Stimulated activated CD4-positive, alpha-beta T cell treated with anti-CD3 and anti-CD28 coated beads, Interleukin-2, amount 100 ng/mL, for 24 hours (primary cell): Measurements from ENCODE around the gene MARCHF3.
"Not testable (repeated sequence)": the region's sequence is repeated elsewhere in the genome, so short reads cannot be mapped to it uniquely, and the experiment has no call there.

ENCODE experiments used
- DNase-seq, 2 donors: peaks; one replicate each; pipeline ENCODE4 v3.0.0-alpha.2; 2020

Gene MARCHF3

DNA sequence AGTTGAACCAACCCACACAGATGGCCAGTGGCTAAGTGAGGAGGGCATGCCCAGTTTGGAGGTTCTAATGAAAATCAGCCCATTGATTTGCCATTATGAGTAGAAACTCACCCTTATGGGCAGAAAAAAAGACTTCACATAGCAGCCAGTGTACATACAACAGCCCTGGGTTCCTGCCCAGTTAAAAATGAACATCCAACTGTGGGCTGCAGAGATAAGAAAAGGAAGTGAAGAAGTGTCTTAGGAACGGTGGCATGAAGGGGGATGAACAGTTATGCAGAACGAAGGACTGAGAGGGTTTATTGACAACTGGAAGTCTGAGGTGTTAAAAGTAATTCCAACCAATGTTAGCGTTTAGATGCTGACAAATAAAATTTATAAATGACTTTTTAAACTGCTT, 118.4 kb downstream of the MARCHF3 start:
- no peak for DNase-seq

DNA sequence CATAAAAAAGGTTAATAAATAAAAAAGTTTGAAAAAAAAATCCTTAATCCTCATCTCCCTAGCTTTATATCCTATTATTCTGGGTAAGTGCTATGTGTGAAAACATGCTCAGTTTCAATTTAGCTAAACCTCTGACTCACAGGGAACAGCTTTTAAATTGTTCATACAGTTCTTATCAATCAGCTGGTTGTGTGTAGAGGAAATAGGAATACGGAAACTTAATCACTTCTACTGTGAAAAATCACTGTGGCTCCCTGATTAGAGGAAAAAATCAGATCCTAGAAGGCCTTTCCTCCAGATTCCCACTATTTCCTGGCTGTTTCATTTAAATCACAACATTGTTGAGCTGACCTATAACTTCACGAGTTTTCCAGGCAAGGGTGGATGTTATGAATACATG, 120.5 kb downstream of the MARCHF3 start:
- no peak for DNase-seq

DNA sequence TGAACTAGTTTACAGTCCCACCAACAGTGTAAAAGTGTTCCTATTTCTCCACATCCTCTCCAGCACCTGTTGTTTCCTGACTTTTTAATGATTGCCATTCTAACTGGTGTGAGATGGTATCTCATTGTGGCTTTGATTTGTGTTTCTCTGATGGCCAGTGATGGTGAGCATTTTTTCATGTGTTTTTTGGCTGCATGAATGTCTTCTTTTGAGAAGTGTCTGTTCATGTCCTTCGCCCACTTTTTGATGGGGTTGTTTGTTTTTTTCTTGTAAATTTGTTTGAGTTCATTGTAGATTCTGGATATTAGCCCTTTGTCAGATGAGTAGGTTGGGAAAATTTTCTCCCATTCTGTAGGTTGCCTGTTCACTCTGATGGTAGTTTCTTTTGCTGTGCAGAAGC, 126.0 kb downstream of the MARCHF3 start:
- not testable (repeated sequence) for DNase-seq

DNA sequence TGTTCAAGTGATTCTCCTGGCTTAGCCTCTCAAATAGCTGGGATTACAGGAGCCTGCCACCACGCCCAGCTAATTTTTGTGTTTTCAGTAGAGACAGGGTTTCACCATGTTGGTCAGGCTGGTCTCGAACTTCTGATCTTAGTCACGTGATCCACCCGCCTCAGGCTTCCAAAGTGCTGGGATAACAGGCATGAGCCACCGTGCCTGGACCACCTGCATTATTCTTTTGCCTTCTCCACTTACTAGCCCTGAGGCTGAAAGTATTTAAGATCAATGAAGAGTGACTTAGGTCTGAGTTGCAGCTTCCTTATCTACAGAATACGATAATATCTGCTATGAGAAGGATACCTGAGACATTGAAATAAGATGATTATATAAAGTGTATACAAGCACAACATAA, 129.6 kb downstream of the MARCHF3 start:
- no peak for DNase-seq

GRCh38 chr5:126899476-126899875, 130.9 kb downstream of the MARCHF3 start:
- DNase-seq: no peak

DNA sequence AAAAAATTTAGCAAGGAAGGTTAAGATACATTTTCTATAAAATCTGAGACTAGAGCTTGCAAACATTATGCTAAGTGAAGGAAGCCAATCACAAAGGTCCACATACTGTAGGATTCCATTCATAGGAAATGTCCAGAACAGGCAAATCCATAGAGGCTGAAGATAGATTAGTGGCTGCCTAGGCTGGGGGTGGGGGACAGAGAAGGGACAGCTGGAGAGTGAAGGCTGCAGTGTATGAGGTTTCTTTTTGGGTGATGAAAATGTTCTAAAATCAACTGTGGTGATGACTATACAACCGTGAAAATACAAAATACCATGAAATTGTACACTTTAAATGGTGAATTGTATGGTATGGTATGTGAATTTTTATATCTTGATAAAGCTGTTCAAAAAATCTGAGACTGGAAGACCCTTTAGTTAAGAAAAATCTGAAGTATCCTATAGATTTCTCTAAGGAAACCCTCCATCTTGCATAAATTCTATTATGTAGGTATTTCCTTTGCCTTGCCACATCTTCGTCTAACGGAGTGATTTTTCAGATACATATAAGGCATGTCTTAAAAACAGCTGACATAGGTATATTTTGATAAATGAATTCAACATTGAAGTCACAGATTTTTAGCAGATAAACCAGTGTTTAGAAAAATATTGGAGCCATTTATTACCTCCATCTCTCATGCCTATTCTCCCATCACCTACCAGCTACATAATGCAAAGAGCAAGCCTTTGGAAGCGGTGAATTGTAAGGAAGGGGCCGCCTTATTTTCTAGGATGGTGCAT, 132.3 kb downstream of the MARCHF3 start:
- DNase-seq: no peak

DNA sequence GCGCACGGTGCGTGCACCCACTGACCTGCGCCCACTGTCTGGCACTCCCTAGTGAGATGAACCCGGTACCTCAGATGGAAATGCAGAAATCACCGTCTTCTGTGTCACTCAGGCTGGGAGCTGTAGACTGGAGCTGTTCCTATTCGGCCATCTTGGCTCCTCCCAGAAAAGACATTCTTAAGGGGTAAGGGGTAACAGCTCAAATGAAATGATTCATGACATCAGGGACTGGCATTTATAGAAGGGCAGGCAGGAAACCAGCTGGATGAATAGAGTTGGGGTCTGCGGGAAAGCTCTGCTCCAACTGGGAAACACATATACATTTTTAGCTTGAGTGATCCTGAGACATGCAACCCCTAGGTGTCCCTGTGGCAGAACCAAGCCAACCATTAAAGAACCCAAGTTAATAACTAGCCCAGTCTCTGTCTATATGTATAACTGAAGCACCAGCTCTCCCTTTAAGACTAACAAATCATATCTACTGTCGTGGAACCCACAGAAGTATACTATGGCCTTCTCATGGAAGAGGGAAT, 134.1 kb downstream of the MARCHF3 start:
- DNase-seq: no peak

DNA sequence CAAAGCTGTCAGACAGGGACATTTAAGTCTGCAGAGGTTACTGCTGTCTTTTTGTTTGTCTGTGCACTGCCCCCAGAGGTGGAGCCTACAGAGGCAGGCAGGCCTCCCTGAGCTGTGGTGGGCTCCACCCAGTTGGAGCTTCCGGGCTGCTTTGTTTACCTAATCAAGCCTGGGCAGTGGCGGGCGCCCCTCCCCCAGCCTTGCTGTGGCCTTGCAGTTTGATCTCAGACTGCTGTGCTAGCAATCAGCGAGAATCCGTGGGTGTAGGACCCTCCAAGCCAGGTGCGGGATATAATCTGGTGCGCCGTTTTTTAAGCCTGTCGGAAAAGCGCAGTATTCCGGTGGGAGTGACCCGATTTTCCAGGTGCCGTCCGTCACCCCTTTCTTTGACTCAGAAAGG, 134.6 kb downstream of the MARCHF3 start:
- DNase-seq: not testable (repeated sequence)

GRCh38 chr5:126890414-126890813, 139.9 kb downstream of the MARCHF3 start:
- DNase-seq: not testable (repeated sequence)

DNA sequence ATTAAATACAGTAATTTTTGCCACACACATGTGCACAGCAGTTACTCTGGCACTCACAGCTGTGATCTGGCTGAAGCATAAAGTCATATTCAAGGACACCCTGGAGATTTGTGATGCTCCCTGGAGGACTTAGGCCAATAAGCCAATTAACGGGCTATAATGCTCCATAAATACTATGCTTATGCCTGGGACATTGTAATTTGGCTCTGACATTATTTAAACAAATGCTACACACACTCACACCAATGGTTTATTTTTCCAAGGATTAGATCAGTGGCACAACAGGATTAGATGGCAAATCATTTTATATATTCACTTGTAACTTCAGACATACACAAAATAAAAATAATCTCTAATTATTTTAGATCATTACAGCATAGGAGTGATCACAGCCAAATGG, 142.2 kb downstream of the MARCHF3 start:
- DNase-seq: no peak

DNA sequence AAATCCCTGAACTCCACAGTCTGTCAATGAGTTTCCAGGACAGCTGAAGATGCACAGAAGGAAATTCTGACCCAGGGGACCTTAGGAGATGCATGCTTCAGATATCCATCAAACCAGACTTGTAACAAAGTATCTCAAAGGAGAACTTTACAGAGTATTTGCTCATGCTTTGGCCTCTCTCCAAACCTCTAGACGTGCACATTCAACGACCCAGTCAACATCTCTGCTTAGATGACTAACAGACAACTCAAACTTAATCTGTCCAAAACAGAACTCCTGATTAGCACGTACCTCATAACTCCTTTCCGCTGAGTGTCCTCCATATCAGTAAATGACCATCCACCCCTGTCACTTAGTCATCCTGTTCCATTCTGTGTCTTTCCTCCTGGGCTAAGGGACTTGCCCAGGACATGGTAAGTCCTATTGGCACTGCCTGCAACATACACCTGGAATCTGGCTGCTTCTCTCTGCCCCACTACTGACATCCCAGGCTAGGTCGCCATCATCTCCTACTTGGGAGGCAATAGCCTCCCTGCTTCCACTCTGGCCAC, 146.0 kb downstream of the MARCHF3 start:
- no peak for DNase-seq

DNA sequence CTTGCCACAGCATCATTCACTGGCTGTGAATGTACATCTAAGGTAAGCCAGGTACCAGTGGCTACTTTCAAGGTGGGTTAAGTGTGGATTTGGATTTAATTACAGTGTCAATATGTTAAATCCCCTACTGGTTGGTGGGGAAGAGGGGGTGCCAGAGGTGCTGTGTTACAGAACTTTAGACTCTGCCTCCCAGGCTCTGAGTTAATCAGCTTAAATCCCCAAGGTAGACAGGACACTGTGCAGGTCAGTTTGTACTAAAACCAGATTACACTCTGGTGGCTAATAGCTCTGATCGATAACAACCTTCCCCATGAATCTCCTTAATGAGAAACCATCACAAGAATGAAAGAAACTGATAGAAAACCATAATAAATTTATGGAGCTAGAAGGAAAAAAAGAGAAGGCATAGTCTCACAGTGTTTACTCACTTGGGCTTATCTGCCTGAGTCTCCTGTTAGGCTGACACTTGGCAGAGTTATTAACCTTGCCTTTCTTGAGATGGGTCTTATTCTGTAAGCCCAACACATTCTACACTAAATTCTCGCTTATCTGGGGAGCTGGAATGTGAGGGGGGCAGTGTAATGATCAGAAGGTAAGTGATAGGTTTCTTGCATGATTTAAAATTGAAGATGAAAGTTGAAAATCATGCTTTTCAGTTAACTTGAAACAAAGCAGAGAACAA, 146.7 kb downstream of the MARCHF3 start:
- DNase-seq: no peak

DNA sequence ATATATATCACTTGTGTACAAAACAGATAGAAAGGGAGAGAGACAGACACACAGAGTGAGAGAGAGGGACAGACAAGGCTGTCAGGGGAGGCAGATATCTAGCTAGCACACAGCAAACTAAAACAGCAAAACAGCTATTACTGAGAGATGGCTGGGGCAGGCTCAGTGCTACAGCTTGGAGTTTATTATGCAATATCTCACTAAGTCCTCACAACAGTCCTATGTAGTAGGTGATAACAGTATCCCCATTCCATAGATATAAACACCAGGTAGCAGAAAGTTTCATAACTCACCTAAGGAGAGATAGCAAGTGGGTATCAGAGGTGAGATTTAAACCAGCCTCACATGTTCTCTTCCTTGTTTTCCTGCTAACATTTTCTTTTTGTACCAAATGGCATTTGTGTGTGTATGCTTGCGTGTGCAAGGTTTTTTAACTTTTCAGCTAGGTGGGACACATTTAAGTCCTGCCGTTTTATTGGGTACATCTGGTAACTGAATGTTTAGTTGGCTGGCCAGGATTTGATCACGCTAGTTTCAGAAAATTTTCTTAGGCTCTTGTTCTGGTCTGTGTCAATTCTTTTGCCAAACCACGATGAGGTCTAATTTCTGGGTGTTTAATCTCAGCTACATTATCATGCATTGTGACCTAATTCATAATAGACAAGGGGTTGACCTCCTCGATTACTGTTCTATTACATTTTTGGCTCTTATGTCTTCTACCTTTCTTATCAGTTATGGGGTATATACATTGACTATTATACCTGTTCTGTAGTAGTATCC, 148.3 kb downstream of the MARCHF3 start:
- DNase-seq: no peak

DNA sequence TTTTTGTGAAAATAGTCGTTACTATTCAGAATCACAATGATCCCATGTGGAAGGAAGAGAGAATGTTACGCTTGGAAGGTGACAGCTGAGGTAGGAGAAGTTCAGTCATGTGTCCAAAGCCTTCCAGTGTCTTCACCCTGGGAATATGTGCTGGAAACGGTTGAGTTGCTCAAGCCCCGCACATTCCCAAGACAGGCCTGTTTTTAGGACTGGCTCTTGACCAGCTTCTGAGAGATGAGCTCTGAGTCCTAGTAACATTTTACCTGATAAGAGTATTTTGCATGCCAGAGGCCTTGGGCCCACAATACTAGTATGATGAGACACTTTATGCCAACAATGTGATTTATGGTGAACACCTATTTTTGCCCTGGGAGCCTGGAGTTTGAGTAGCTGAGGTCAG, 151.7 kb downstream of the MARCHF3 start:
- no peak for DNase-seq

- no peak for DNase-seq
Observed at GRCh38 chr5:126878085-126878484, 152.3 kb downstream of the MARCHF3 start.

GRCh38 chr5:126877602-126878001, 152.8 kb downstream of the MARCHF3 start:
- no peak for DNase-seq

- DNase-seq: no peak
Observed at GRCh38 chr5:126875303-126875785, 155.0 kb downstream of the MARCHF3 start.

DNA sequence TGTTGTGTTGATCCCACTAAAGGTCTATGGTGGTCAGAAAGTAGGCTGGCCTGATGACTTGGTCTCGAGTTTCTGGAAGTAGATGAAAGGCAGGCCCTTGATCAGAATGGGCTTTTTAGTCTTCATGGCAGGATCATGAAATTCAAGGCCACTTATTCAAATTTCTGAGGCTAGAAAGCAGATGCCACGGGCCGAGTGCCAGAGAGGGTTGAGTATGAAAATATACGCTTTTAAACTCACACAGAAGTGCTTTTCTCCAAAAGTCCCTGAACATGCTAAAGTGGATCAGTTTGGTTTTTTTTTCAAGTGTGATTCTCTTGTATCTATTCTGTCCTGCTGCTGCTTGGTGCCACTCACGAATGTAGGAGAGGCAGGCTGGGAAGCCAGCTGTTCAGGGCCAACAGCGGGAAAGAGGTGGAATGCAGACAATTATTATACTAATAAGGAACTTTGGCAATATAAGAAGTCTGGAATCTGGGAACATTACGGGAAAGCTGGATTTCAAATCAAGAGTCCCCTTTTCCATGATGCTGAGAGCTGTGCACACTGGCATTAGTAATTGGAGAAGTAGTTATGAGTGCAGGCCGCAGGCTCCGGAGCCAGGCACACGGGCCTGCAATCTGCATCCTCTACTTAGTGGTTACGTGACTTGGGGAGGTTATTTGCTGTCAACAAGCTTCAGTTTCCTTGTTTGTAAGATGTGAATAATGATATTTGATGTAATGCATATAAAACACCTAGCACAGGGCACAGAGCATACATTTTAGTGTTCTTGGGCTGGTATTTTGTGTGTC, 157.6 kb downstream of the MARCHF3 start:
- no peak for DNase-seq

DNA sequence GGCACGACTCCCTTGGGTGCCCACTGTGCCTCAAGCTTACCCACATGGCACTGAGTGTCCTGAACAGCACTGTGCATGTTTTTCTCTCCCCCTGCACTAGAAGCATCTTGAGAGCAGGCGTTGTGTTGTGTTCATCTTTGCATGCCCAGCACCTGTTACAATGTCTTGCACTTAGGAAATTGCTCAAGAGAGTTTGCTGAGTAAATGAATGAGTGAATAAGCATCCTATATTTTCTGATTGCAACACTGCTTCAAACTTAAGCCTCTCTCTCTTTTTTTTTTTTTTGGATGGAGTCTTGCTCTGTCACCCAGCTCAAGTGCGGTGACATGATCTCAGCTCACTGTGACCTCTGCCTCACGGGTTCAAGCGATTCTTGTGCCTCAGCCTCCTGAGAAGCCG, 158.9 kb downstream of the MARCHF3 start:
- no peak for DNase-seq

- DNase-seq: peak; percentile 32 to 56
Observed at GRCh38 chr5:126869005-126869451, 161.3 kb downstream of the MARCHF3 start.

DNA sequence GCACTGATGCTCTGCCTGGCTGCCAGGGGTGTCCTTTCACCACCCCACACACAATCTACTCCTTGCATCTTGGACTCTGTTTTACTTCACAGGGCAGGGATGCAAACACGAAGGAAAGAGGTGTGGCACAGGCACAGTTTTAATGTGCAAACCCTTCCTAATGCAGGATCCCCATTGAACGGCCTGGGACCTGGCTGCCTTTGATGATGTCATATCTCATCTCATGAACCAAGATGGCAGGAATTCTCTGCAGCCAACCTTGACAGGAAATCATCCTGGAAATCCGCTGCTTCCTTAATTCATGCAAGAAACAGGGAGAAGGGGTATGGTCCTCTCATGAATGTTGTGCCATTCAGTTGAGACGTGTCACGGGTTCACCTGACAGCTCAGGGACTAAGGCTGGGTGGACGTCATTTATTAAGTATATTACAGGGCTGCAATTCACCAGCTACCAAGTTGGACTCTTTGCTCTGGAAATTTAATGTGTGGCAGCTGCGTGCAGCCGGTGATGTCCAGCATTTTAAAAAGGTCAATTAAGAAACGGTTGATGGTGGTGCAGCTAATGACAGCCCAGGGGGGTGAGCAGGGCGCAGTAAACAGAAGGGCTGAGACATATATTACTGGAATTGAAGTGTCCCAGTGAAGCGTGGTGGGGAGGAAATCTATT, 161.9 kb downstream of the MARCHF3 start:
- no peak for DNase-seq
